HG03097 (cell line): ENCODE data around the gene TMEM117.

Experiments used
- ATAC-seq: cut with Tn5 transposase; IDR thresholded peaks from one replicate; pipeline ENCODE4 v1.9.1; 2021; ENCODE audit not compliant: unreplicated experiment, low FRiP score

The TMEM117 gene

GRCh38 chr12:43942379-43942778 lies 106.5 kb downstream of the TMEM117 start:
- ATAC-seq: no peak

- no peak for ATAC-seq
These were observed 110.1 kb downstream of the TMEM117 start for GRCh38 chr12:43945983-43946382.

DNA sequence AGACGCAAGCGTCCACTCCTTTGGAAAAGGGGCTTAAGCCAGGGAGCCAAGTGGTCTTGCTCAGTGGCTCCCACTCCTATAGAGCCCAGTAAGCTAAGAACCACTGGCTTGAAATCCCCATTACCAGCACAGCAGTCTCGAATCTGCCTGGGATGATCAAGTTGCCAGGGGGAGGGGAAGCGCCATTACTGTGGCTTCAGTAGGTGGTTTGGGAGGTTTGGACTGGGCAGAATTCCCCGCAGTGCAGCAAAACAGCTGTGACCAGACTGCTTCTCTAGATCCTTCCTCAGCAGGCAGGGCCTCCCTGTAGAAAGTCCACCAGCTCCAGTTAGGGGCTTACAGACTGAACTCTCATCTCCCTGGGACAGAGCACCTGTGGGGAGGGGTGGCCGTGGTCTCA lies 115.4 kb downstream of the TMEM117 start:
- ATAC-seq: no peak

GRCh38 chr12:43957732-43958372 lies 122.0 kb downstream of the TMEM117 start:
- ATAC-seq: peak; percentile 99

- no peak for ATAC-seq
These were observed 128.2 kb downstream of the TMEM117 start for GRCh38 chr12:43964033-43964432.

DNA sequence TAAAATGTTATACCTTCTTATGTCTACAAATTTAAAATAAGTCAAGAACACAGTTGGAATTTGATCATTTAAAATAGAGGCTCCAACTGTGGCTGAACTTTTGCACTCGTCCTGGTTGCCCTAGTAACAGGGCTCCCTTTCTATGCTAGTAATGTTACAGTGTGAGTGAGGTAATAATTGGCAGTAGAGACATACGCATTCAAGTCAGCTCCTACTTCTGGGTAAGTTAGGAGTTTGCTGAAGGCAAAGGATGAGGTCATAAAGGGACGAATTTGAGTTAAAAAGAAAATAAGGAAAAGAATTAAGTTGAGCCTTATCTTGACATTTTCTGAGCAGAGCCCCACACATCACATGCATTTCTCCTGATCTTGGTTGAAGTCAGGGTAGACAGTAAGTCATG lies 129.1 kb downstream of the TMEM117 start:
- no peak for ATAC-seq

DNA sequence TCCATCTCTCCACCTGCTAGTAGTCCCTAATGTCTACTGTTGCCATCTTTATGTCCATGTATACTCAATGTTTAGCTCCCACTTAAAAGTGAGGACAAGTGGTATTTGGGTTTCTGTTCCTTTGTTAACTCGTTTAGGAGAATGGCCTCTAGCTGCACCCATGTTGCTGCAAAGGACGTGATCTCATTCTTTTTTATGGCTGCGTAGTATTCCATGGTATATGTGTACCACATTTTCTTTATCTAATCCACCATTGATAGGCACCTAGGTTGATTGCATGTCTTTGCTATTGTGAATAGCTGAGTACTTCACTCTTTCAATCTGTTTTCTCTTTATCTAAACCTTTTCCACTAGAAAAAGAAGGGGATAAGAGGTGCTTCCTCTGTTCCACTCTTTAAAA lies 130.0 kb downstream of the TMEM117 start:
- ATAC-seq: no peak

DNA sequence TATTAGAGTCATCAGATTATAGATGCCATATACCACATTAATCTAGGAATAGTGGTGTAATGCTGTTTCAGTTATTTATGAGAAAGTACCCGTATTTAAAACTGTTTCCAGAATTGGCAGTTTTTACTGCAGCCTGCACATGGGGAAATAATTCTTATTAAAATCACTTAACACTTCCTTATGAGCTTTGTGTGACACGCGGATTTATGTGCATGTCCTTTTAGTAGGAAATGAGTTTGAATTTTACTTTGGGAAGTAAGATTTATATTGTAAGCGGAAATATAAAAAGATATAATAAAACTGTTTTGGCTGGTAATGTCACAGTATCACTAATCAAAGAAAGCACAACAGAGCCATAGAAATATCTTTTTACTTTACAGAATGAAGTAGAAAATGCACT lies 132.9 kb downstream of the TMEM117 start:
- no peak for ATAC-seq

DNA sequence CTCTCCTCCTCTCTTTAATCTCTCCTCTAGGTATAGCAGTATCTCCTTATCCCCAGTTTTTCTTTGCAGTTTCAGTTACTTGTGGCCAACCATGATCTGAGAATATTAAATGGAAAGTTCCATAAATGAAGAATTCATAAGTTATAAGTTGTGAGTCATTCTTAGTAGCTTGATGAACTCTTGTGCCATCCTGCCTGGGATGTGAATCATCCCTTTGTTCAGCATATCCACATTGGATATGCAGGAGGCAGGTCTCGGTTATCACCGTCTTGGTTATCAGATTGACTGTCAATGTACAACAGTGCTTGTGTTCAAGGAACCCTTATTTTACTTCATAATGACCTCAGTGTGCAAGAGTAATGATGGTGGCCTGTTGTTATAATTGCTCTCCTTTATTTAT lies 134.0 kb downstream of the TMEM117 start:
- no peak for ATAC-seq

GRCh38 chr12:43973385-43973784 lies 137.5 kb downstream of the TMEM117 start:
- no peak for ATAC-seq

- ATAC-seq: no peak
These were observed 138.1 kb downstream of the TMEM117 start for GRCh38 chr12:43973993-43974392.

DNA sequence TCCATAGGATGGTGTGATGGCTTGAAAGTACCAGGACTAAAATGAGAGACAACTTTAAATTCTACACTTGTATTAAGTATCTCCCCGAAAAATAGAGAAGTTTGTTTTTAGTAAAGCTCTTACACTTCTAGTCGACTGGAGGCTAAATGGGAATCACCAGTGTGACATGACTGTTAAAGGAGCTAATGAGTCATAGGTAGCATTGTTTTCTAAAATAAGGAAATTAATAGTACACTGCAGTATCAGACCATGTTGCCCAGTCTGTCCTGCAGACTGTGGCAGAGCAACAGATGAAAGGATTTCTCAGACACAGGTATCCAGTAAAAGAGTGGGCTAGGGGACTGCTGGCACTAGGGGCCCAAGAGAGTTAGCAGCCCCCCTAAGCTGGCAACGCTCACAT lies 140.1 kb downstream of the TMEM117 start:
- no peak for ATAC-seq

- no peak for ATAC-seq
These were observed 142.7 kb downstream of the TMEM117 start for GRCh38 chr12:43978556-43978955.

- ATAC-seq: no peak
These were observed 143.6 kb downstream of the TMEM117 start for GRCh38 chr12:43979450-43979849.

- no peak for ATAC-seq
These were observed 144.8 kb downstream of the TMEM117 start for GRCh38 chr12:43980627-43981191.

- no peak for ATAC-seq
These were observed 145.8 kb downstream of the TMEM117 start for GRCh38 chr12:43981726-43982125.

DNA sequence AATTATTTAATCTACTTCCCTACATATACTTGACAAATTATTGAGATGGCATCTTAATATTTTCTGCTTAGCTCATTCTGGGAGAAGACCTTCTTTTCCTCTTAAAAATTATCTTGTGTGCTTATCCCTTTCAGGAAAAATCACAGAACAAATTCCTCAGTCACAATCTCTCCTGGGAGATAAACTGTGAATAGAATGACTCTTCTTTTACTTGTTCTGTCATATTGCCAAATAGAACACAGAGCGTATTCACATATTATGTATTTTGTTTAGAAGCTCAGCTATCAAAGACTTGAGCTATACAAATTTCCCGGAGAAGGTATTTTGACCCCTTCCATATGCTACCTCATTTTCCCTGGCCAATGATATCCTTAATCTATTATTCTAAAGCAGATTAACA lies 146.7 kb downstream of the TMEM117 start:
- ATAC-seq: no peak

- ATAC-seq: peak; percentile 93
These were observed 153.1 kb downstream of the TMEM117 start for GRCh38 chr12:43988838-43989560.

DNA sequence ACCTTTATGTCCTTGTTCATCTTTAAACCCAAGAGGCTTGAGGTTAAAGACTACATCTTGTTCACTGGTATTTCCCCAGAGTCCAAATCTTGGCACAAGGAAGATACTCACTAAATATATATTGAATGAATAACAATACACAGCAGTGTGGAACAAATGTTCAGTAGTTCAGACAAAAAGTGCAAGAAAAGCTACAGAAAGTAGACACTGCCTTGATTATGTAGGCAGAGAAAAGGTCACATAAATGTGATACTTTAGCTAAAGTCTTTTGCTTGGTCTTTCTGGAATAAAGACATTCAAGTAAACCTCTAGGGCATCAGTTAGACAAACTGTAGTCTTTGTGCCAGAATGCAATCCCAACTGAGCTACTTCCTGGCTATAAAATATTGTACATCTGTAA lies 157.0 kb downstream of the TMEM117 start:
- ATAC-seq: no peak

GRCh38 chr12:44000309-44000952 lies 164.6 kb downstream of the TMEM117 start:
- ATAC-seq: peak; percentile 95

DNA sequence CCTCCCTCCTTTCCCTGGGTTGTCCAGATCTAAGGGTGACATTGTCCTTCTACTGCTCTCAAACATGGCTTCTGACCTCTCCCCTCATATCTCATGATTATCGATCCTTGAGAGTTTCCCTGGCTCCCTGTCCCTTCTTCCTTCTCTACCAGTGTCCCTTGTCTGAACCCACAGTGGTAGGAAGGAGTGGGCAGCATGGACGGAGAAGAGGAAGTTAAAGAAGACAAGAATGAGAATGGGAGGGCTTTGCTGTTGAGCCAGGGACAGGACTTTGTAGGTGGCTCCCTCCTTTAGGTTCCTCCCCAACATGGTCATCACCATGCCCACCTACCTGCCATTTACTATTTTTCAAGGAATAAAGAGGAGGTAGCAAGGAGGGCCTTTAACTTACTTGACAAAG lies 166.7 kb downstream of the TMEM117 start:
- ATAC-seq: no peak

GRCh38 chr12:44003721-44004120 lies 167.8 kb downstream of the TMEM117 start:
- ATAC-seq: no peak
